ENCODE data around the gene RGS14. TPM values are rescaled to one million over a fixed set of nuclear protein-coding genes. Genes with fewer than 3 reads are reported as not detected.
"Not testable (repeated sequence)": the region's sequence is repeated elsewhere in the genome, so short reads cannot be mapped to it uniquely, and the experiment has no call there.

RGS14 gene
- polyA plus RNA-seq, 6 donors from 2014 or later: 16.6 to 41.1 (median 23.2) TPM

- Mint-ChIP-seq H3K36me3 (peaks cover 0 to 17% of the 10 kb centered on the region in 2 donors), H3K27me3 (no peaks in the 10 kb centered on the region), H3K4me1 (peaks cover 33 to 46% (median 38%) of the 10 kb centered on the region in 3 donors), H3K4me3 (peak overlapping the region in 7 of 8 donors; percentile 54 to 85 (median 70)), H3K9me3 (no peaks in the 10 kb centered on the region), H3K27ac (peak overlapping the region; percentile 64 to 96 (median 90))
- ATAC-seq (ENCODE audit: low read depth in 2 of 2) (peak; percentile 49 to 58), DNase-seq (peak; percentile 25)
These were observed 25.5 kb upstream of the RGS14 start for GRCh38 chr5:177332031-177332895.

- Mint-ChIP-seq H3K4me3 (peak overlapping the region in 3 of 8 donors; percentile 13 to 41 (median 15)), H3K27ac (peak overlapping the region in 4 of 6 donors; percentile 72 to 90 (median 82)), H3K9me3 (no peaks in the 10 kb centered on the region), H3K27me3 (no peaks in the 10 kb centered on the region), H3K4me1 (peaks cover 30 to 46% (median 32%) of the 10 kb centered on the region in 3 donors), H3K36me3 (peaks cover 0 to 17% of the 10 kb centered on the region in 2 donors)
- ATAC-seq (ENCODE audit: low read depth in 2 of 2): no peak
- DNase-seq: no peak
These were observed 24.8 kb upstream of the RGS14 start for GRCh38 chr5:177332896-177333260.

DNA sequence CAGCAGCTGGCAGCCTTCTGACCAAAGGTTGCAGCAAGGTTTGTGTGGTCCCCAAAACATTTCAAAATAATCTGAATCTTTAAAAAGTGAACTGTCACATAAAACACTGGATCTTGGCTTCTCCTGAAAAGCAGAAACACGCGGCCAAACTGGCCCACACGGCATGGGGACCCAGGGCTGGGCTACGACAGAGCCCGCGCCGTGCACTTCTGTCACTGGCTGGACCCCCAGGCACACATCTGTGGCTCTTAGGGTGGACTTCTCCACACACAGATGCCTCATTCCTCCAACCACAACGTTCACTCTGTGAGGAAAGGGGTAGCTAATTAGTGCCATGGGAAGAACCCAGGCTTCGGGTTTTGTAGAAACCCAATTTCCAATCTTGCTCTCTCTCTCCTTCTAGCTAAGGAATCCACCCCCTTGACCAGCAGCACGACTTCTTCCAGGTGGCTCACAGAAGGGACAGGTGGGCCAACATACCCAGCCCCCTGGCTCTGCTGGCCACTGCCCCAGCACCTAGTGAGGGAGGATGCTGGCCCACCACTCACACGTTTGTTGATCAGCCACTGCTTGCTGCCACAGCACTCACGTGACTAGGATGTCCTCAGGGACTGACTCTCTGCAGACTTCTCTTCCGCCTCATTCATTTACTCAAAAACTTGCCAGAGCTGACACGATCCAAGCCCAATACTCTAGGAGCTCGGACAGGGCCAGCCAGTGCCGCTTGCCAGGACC is 24.1 kb upstream of the RGS14 start:
- H3K4me1 Mint-ChIP-seq: peaks cover 30 to 46% (median 32%) of the 10 kb centered on the region in 3 donors
- peak overlapping the region in 5 of 6 donors; percentile 32 to 91 (median 79) for H3K27ac Mint-ChIP-seq
- H3K9me3 Mint-ChIP-seq: no peaks in the 10 kb centered on the region
- DNase-seq: no peak
- no peaks in the 10 kb centered on the region for H3K27me3 Mint-ChIP-seq
- ATAC-seq (ENCODE audit: low read depth in 2 of 2): no peak
- H3K4me3 Mint-ChIP-seq: peak overlapping the region in 3 of 8 donors; percentile 13 to 54 (median 45)
- peaks cover 0 to 17% of the 10 kb centered on the region in 2 donors for H3K36me3 Mint-ChIP-seq

GRCh38 chr5:177334155-177334551 is 23.6 kb upstream of the RGS14 start:
- H3K27me3 Mint-ChIP-seq: no peaks in the 10 kb centered on the region
- no peak for ATAC-seq (ENCODE audit: low read depth in 2 of 2)
- H3K36me3 Mint-ChIP-seq: peaks cover 0 to 17% of the 10 kb centered on the region in 2 donors
- peak overlapping the region in 2 of 8 donors; percentile 3 to 5 for H3K4me3 Mint-ChIP-seq
- H3K27ac Mint-ChIP-seq: peak overlapping the region in 2 of 6 donors; percentile 56 to 91
- no peak for DNase-seq
- H3K9me3 Mint-ChIP-seq: no peaks in the 10 kb centered on the region
- H3K4me1 Mint-ChIP-seq: peaks cover 30 to 46% (median 32%) of the 10 kb centered on the region in 3 donors

DNA sequence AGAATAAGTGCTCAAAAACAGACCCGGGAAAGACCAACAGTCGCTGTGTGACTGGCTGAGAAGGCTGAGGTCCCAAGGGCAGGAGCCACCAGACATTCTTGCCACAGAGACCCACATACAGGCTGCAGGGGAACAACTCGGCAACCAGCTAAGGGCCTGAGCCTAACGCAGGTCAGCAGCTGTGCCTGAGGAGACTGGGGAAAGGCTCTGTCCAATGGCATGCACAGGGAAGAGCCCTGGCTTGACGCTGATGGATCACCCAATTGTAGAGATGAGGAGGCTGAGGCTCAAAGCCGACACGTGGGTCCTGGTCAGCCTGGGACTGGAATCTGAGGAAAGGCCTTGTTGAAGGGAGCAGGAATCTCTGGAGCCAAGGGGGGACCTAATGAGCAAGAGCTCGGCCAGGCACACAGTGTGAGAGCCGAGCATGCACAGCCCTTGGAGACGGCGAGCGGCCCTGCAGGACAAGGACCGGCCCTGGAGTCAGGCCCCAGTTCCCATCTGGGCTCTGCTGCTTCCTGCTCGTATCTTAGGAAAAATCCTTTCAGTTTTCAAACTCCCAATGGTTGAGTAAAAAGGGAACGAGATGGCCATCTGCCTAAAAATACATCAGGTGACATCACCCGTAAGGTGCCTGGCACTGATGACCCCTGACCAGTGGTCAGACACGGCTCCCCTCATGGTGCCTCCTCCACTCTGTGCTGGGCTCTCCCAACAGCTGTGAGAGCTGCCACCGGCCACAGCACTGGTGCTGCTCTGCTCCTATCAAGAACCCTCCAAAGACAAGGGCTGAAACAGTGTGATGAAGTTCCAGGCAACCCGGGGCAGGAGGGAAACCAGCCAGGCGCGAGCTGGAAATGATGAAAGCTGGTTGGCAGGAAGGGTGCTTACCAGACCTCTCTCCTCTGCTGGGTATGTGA is 22.7 kb upstream of the RGS14 start:
- no peak for ATAC-seq (ENCODE audit: low read depth in 2 of 2)
- Mint-ChIP-seq H3K9me3 (no peaks in the 10 kb centered on the region), H3K27me3 (no peaks in the 10 kb centered on the region), H3K4me1 (peaks cover 33 to 49% (median 37%) of the 10 kb centered on the region in 3 donors), H3K36me3 (peaks cover 7 to 24% of the 10 kb centered on the region in 2 donors), H3K4me3 (peak overlapping the region in 1 of 8 donors; percentile 6), H3K27ac (peak overlapping the region in 1 of 6 donors; percentile 49)
- DNase-seq: no peak

DNA sequence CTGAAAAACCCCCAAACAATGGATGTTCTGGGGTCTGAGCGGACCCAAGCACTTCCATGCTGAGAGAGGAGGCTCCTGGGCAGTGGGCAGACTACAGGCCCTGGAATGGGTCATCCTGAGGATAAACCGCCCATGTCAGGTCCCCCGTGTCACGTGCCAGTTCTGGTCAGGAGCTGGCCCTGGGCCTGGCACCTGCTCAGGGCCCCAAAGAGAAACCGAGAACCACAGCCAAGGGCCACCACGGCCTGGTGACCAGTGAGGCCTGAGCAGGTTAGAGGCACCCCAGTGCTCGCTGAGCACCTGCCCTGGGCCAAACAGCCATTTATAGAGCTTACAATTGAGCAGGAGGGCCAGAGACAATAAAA is 22.0 kb upstream of the RGS14 start:
- peaks cover 7 to 25% of the 10 kb centered on the region in 2 donors for H3K36me3 Mint-ChIP-seq
- ATAC-seq (ENCODE audit: low read depth in 2 of 2) (no peak), DNase-seq (no peak)
- H3K9me3 Mint-ChIP-seq: no peaks in the 10 kb centered on the region
- H3K4me1 Mint-ChIP-seq: peaks cover 28 to 45% (median 32%) of the 10 kb centered on the region in 3 donors
- no peak overlapping the region for H3K4me3 Mint-ChIP-seq
- peak overlapping the region in 2 of 6 donors; percentile 58 to 89 for H3K27ac Mint-ChIP-seq
- H3K27me3 Mint-ChIP-seq: no peaks in the 10 kb centered on the region

DNA sequence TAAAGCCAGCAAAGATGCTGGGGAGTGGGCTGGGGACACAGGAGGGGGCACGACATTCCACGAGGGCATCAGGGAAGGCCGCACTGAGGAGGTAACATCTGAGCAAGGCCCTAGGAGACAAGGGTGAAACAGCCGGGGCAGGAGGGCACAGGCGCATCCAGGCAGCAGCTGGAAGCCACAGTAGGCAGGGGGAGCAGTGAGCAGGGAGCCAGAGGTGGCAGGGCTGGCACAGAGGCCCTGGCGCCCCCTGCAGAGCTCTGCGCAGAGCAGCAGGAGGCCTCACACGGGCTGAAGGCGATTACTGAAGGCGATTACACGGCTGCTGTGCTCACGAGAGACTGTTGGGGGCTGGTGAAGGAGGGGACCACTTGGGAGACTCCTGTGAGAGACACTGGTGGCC is 21.6 kb upstream of the RGS14 start:
- peaks cover 7 to 25% of the 10 kb centered on the region in 2 donors for H3K36me3 Mint-ChIP-seq
- no peaks in the 10 kb centered on the region for H3K9me3 Mint-ChIP-seq
- no peak for DNase-seq
- ATAC-seq (ENCODE audit: low read depth in 2 of 2): peak; percentile 43 to 52
- H3K27me3 Mint-ChIP-seq: no peaks in the 10 kb centered on the region
- no peak overlapping the region for H3K4me3 Mint-ChIP-seq
- peaks cover 23 to 40% (median 27%) of the 10 kb centered on the region in 3 donors for H3K4me1 Mint-ChIP-seq
- peak overlapping the region in 3 of 6 donors; percentile 58 to 93 (median 59) for H3K27ac Mint-ChIP-seq

DNA sequence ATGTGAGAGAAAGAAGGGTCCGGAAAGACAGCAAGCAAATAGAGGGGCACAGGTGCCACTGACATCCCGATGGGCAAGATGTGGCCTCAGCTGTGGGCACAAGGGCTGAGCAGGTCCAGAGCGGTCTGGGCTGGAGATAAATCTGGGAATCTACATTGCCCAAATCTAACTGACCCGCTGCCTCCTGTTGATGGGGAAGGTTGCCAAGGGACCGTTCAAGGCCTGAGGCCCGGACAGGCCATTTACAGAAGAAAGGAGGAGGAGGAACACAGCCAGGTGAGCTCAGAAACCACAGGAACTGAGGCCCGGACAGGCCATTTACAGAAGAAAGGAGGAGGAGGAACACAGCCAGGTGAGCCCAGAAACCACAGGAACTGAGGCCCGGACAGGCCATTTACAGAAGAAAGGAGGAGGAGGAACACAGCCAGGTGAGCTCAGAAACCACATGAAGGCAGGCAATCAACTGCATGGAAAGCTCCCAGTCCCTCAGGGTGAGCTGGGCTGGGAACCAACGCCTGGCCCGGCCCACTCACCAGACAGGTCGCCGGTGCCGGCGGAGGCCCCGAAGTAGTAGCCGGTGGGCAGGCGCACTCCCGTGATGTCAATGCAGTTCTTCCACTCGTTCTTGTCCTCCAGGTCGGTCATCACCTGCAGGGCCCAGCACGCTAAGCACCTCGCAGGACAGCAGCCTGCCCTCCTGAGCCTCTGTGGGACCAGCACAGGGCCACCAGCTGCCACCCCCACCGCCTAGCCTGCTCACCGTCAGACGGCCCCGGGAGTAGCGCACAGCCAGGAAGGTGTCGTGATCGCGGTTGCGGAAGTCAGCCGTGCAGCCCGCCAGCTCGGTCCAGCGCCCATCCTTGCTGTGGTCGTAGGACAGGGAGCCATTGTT is 20.9 kb upstream of the RGS14 start:
- H3K4me1 Mint-ChIP-seq: peaks cover 16 to 33% (median 20%) of the 10 kb centered on the region in 3 donors
- peak overlapping the region in 1 of 8 donors; percentile 63 for H3K4me3 Mint-ChIP-seq
- ATAC-seq (ENCODE audit: low read depth in 2 of 2) (no peak), DNase-seq (no peak)
- H3K27me3 Mint-ChIP-seq: no peaks in the 10 kb centered on the region
- H3K36me3 Mint-ChIP-seq: peaks cover 7 to 25% of the 10 kb centered on the region in 2 donors
- no peaks in the 10 kb centered on the region for H3K9me3 Mint-ChIP-seq
- peak overlapping the region in 2 of 6 donors; percentile 47 to 93 for H3K27ac Mint-ChIP-seq

- Mint-ChIP-seq H3K36me3 (peaks cover 7 to 25% of the 10 kb centered on the region in 2 donors), H3K9me3 (no peaks in the 10 kb centered on the region), H3K27me3 (no peaks in the 10 kb centered on the region), H3K27ac (no peak overlapping the region), H3K4me1 (peaks cover 8 to 22% (median 19%) of the 10 kb centered on the region in 3 donors), H3K4me3 (no peak overlapping the region)
- DNase-seq (no peak), ATAC-seq (ENCODE audit: low read depth in 2 of 2) (no peak)
These were observed 19.2 kb upstream of the RGS14 start for GRCh38 chr5:177338251-177339106.

- peaks cover 3 to 19% (median 17%) of the 10 kb centered on the region in 3 donors for H3K4me1 Mint-ChIP-seq
- no peaks in the 10 kb centered on the region for H3K9me3 Mint-ChIP-seq
- no peak overlapping the region for H3K4me3 Mint-ChIP-seq
- peaks cover 7 to 21% of the 10 kb centered on the region in 2 donors for H3K36me3 Mint-ChIP-seq
- peak overlapping the region in 1 of 6 donors; percentile 50 for H3K27ac Mint-ChIP-seq
- no peak for ATAC-seq (ENCODE audit: low read depth in 2 of 2)
- no peak for DNase-seq
- H3K27me3 Mint-ChIP-seq: no peaks in the 10 kb centered on the region
These were observed 18.6 kb upstream of the RGS14 start for GRCh38 chr5:177339107-177339638.

GRCh38 chr5:177343000-177343399 is 14.7 kb upstream of the RGS14 start:
- H3K4me3 Mint-ChIP-seq; H3K9me3 Mint-ChIP-seq; H3K27me3 Mint-ChIP-seq; DNase-seq; ATAC-seq (ENCODE audit: low read depth in 2 of 2); H3K27ac Mint-ChIP-seq: not testable (repeated sequence)
- Mint-ChIP-seq H3K36me3 (peaks cover 7 to 11% of the 10 kb centered on the region in 2 donors), H3K4me1 (peaks cover 13 to 24% (median 19%) of the 10 kb centered on the region in 3 donors)
